ENCODE data around the gene SOX11. TPM values are rescaled to one million over a fixed set of nuclear protein-coding genes. Genes with fewer than 3 reads are reported as not detected.

SOX11 gene
- total RNA-seq, 2 experiments from 2014 or later: 7.7 to 13.0 TPM

DNA sequence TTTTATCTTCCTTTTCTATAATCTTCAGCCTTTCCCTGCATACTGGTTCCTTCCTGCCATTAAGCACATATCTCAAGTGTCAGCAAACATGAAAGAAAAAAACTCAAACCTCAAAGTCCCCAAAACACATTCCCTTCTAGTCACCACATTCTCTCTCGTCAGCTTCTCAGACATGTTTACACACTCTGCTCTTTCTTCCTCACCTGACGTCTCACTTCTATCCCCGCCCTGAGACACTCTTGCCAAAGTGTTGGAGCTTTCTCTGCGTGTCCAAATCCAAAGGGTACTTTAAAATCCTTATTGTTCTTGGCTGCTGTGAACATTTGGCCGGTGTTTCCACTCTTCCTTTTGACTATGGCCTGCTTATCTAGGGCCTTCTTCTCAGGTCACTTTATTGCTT lies 47.9 kb downstream of the SOX11 start:
- POLR2A ChIA-PET: interaction anchor here (0.6 kb wide), 1 partner anchor 895 kb away, joined by 3 read pairs; no protein-coding TSS in a partner anchor

DNA sequence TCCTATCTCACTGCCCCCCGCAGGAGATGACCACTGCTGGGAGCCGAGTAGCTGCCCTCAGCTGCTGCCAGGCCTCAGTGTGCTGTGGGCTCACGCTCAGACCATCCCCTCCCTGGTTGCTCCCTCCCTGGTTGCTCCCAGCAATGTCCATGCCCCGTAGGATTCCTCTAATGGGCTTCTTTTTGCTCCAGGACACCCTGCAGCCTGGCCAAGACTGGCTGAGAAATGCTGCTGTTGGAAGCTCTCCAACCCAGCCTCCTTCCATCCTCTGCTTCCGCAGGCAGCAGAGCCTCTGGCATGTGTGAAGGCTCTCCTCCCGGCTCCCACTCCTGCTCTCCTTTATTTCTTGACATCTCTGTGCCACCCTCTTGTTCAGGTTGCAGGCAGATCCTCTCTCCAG lies 48.6 kb downstream of the SOX11 start:
- no peaks in the 10 kb centered on the region for H3K9me3 ChIP-seq (ENCODE audit: low read length)
- H4K20me1 ChIP-seq (ENCODE audit: insufficient read depth, low read length): no peaks in the 10 kb centered on the region
- intact Hi-C loops (cut with micrococcal nuclease; ENCODE audit: unreplicated experiment): no loop called here
- ChIA-PET CTCF (ENCODE audit: unreplicated experiment) (no interaction called here), POLR2A (no interaction called here)
- H3K4me2 ChIP-seq (ENCODE audit: low read length): no peak overlapping the region
- H3K36me3 ChIP-seq (ENCODE audit: insufficient read depth, low read length): no peaks in the 10 kb centered on the region
- no TSS peak for BruUV-seq (replicated peaks)
- no peak overlapping the region for H2AFZ ChIP-seq (ENCODE audit: low read length)
- H3K79me2 ChIP-seq (ENCODE audit: insufficient read depth, low read depth, low read length): no peaks in the 10 kb centered on the region
- no peaks in the 10 kb centered on the region for H3K4me1 ChIP-seq (ENCODE audit: insufficient read depth, low read length, poor library complexity, severe bottlenecking)
- H3K27ac ChIP-seq (ENCODE audit: low read depth, low read length, poor library complexity, severe bottlenecking): no peak overlapping the region
- DNase-seq (ENCODE audit: low spot score): no peak
- TF ChIP-seq EZH2phosphoT487 (IDR thresholded peaks at IDR 0.05; ENCODE audit: borderline replicate concordance, low read depth, low read length): no peak
- TF ChIP-seq, protein P1, sequence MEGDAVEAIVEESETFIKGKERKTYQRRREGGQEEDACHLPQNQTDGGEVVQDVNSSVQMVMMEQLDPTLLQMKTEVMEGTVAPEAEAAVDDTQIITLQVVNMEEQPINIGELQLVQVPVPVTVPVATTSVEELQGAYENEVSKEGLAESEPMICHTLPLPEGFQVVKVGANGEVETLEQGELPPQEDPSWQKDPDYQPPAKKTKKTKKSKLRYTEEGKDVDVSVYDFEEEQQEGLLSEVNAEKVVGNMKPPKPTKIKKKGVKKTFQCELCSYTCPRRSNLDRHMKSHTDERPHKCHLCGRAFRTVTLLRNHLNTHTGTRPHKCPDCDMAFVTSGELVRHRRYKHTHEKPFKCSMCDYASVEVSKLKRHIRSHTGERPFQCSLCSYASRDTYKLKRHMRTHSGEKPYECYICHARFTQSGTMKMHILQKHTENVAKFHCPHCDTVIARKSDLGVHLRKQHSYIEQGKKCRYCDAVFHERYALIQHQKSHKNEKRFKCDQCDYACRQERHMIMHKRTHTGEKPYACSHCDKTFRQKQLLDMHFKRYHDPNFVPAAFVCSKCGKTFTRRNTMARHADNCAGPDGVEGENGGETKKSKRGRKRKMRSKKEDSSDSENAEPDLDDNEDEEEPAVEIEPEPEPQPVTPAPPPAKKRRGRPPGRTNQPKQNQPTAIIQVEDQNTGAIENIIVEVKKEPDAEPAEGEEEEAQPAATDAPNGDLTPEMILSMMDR (conservative IDR thresholded peaks at IDR 0.05; ENCODE audit: low read length): no peak
- H3K4me3 ChIP-seq (ENCODE audit: low read depth, low read length, poor library complexity, severe bottlenecking): no peak overlapping the region
- H3K9me2 ChIP-seq (ENCODE audit: insufficient read depth, low read length): no peaks in the 10 kb centered on the region

More for the DNA sequence above, 47.9 kb downstream of the SOX11 start:
- no peak for DNase-seq (ENCODE audit: low spot score)
- CTCF ChIA-PET (ENCODE audit: unreplicated experiment): no interaction called here
- Histone ChIP-seq H2AFZ (ENCODE audit: low read length) (no peak overlapping the region), H3K4me2 (ENCODE audit: low read length) (no peak overlapping the region), H3K36me3 (ENCODE audit: insufficient read depth, low read length) (no peaks in the 10 kb centered on the region), H3K27ac (ENCODE audit: low read depth, low read length, poor library complexity, severe bottlenecking) (no peak overlapping the region), H3K4me1 (ENCODE audit: insufficient read depth, low read length, poor library complexity, severe bottlenecking) (no peaks in the 10 kb centered on the region), H4K20me1 (ENCODE audit: insufficient read depth, low read length) (no peaks in the 10 kb centered on the region), H3K9me2 (ENCODE audit: insufficient read depth, low read length) (no peaks in the 10 kb centered on the region), H3K4me3 (ENCODE audit: low read depth, low read length, poor library complexity, severe bottlenecking) (no peak overlapping the region), H3K9me3 (ENCODE audit: low read length) (no peaks in the 10 kb centered on the region), H3K79me2 (ENCODE audit: insufficient read depth, low read depth, low read length) (no peaks in the 10 kb centered on the region)
- intact Hi-C loops (cut with micrococcal nuclease; ENCODE audit: unreplicated experiment): no loop called here
- TF ChIP-seq, protein P1 (conservative IDR thresholded peaks at IDR 0.05; ENCODE audit: low read length): no peak
- TF ChIP-seq EZH2phosphoT487 (IDR thresholded peaks at IDR 0.05; ENCODE audit: borderline replicate concordance, low read depth, low read length): no peak
- no TSS peak for BruUV-seq (replicated peaks)

DNA sequence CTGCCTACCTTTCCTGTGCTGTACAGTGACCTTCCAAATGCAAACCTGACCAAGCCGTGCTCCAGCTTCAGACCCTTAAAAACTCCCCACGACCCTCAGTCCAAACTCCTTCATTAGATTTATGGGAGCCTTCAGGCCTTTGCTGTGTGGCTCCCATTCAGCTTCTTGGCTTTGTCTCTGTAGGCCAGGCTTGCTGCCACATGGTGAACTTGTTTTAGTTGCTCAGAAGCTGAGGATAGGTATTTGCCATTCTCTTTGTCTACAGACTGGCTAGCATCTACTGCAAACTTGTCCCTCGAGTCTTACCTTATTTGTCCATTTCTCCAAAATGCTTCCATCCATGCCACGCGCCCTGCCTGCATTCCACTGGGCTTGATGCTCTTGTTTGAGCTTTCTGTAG lies 49.1 kb downstream of the SOX11 start:
- TF ChIP-seq, protein P1 (conservative IDR thresholded peaks at IDR 0.05; ENCODE audit: low read length): no peak
- no peak for TF ChIP-seq EZH2phosphoT487 (IDR thresholded peaks at IDR 0.05; ENCODE audit: borderline replicate concordance, low read depth, low read length)
- H3K4me3 ChIP-seq (ENCODE audit: low read depth, low read length, poor library complexity, severe bottlenecking): no peak overlapping the region
- no peak overlapping the region for H2AFZ ChIP-seq (ENCODE audit: low read length)
- H3K27ac ChIP-seq (ENCODE audit: low read depth, low read length, poor library complexity, severe bottlenecking): no peak overlapping the region
- DNase-seq (ENCODE audit: low spot score): no peak
- no TSS peak for BruUV-seq (replicated peaks)
- H4K20me1 ChIP-seq (ENCODE audit: insufficient read depth, low read length): no peaks in the 10 kb centered on the region
- intact Hi-C loops (cut with micrococcal nuclease; ENCODE audit: unreplicated experiment): no loop called here
- ChIA-PET POLR2A (no interaction called here), CTCF (ENCODE audit: unreplicated experiment) (no interaction called here)
- no peaks in the 10 kb centered on the region for H3K4me1 ChIP-seq (ENCODE audit: insufficient read depth, low read length, poor library complexity, severe bottlenecking)
- H3K9me2 ChIP-seq (ENCODE audit: insufficient read depth, low read length): no peaks in the 10 kb centered on the region
- H3K79me2 ChIP-seq (ENCODE audit: insufficient read depth, low read depth, low read length): no peaks in the 10 kb centered on the region
- no peaks in the 10 kb centered on the region for H3K9me3 ChIP-seq (ENCODE audit: low read length)
- no peak overlapping the region for H3K4me2 ChIP-seq (ENCODE audit: low read length)
- H3K36me3 ChIP-seq (ENCODE audit: insufficient read depth, low read length): no peaks in the 10 kb centered on the region
